SU-DHL-6 (cell line): ENCODE data around the gene FBXO8.

Source experiments
- CTCF ChIP-seq: fragments of 200-600 bp; sonication (generic); IDR thresholded peaks from one replicate; pipeline ENCODE4 v1.5.1; 2017; ENCODE audit warnings: antibody characterized with exemption, mild to moderate bottlenecking, low read length, moderate library complexity; ENCODE audit not compliant: insufficient read depth, poor library complexity, severe bottlenecking
- EZH2phosphoT487 ChIP-seq: fragments of 200-600 bp; sonication (generic), shearing (Covaris generic); conservative IDR thresholded peaks from 2 replicates; pipeline ENCODE4 v1.6.1; 2018; ENCODE audit warnings: mild to moderate bottlenecking, antibody characterized with exemption, low read length, moderate library complexity, mixed read lengths

DNA sequence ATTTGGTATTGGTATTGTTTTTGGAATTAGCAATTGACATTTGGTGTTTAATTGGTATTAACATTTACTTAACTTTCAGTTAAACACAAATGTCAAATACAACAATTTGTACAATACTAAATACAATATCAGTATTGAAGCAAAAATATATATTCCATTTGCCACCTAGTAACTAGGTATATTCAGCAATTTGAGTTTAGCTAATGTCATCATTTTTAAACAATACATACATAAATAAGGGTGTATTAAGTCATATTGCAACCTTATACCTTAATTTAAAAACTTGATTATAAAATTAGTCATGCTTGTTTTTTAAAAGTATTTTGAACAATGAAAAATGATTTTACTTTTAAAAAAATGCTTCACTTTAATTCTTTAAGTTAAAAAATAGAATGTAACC lies 53.3 kb downstream of the FBXO8 start:
- TF ChIP-seq CTCF (no peak), EZH2phosphoT487 (no peak)
